Measurements from ENCODE around the gene CIDEB. TPM values are rescaled to one million over a fixed set of nuclear protein-coding genes. Genes with fewer than 3 reads are reported as not detected.
A peak's percentile ranks its signal among the peaks of the same experiment; 100 is the strongest.

Gene CIDEB
- total and polyA plus RNA-seq, 2 donors (not counting 1 experiment from before 2014, with no cell fraction given) = 26.2 to 32.8 TPM

DNA sequence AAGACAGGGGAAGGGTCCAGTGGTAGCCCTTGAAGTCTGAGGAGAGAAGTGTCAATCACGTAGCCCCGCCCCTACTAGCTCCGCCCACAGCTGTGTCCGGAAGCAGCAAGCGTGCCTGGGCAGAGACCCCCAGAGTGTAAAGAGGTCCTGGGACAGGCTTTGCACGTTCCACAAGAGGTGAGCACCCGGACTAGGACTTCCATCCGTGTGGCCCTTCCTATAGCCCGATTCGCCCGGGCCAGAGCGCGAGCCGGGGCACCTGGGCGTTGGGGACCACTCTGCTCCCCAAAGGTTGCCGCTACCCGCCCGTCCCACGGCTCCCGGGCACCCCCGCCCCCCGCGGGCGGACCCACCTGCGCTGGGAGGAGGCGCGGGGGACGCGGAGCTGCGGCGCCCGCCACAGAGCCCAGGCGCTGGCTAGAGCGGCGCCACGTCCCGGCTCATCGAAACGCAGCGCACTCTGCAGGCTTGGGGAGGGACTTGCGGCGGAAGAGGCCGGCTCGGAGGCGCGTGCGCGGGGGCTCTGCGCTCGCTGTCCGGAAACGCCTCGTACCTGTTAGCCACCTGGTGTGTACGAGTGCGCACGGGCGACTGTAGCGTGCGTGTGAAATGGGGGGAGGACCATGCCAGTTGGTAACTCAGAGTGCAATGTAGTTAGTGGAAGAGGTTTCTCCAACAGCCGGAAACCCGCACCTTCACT, 36.5 kb downstream of the CIDEB start, which contains the start of gene RABGGTA:
Gene RABGGTA (minus strand): TSS at position 464 of the 700 bp plus-strand sequence. CDS start 482 bp downstream, outside the sequence.
- TF ChIP-seq, protein P1, sequence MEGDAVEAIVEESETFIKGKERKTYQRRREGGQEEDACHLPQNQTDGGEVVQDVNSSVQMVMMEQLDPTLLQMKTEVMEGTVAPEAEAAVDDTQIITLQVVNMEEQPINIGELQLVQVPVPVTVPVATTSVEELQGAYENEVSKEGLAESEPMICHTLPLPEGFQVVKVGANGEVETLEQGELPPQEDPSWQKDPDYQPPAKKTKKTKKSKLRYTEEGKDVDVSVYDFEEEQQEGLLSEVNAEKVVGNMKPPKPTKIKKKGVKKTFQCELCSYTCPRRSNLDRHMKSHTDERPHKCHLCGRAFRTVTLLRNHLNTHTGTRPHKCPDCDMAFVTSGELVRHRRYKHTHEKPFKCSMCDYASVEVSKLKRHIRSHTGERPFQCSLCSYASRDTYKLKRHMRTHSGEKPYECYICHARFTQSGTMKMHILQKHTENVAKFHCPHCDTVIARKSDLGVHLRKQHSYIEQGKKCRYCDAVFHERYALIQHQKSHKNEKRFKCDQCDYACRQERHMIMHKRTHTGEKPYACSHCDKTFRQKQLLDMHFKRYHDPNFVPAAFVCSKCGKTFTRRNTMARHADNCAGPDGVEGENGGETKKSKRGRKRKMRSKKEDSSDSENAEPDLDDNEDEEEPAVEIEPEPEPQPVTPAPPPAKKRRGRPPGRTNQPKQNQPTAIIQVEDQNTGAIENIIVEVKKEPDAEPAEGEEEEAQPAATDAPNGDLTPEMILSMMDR (IDR thresholded peaks at IDR 0.05) = peak; percentile 75
- no peak for TF ChIP-seq EZH2 (IDR thresholded peaks at IDR 0.05; ENCODE audit: borderline replicate concordance, insufficient read depth, low read depth, low read length, poor library complexity, severe bottlenecking)
- Mint-ChIP-seq H3K4me1 (peaks cover 48% of the 10 kb centered on the region), H3K27me3 (no peaks in the 10 kb centered on the region), H3K27ac (peak within 1 kb of the TSS; percentile 94), H3K9me3 (ENCODE audit: insufficient read depth) (no peaks in the 10 kb centered on the region), H3K4me3 (peak within 1 kb of the TSS; percentile 94)
- H3K36me3 ChIP-seq (replicated peaks in 1 of 2; ENCODE audit: control extremely low read depth in 1 of 2, control insufficient read depth in 1 of 2, extremely low read depth in 1 of 2, insufficient read depth in 2 of 2, low read length in 1 of 2) = peaks cover 0 to 30% of the 10 kb centered on the region in 2 experiments
- peak within 1 kb of the TSS; percentile 90 for H3K9ac ChIP-seq (ENCODE audit: low read length)
- H3K4me1 ChIP-seq (ENCODE audit: control insufficient read depth in 2 of 2, insufficient read depth in 2 of 2, low read length in 2 of 2) = peaks cover 32 to 39% of the 10 kb centered on the region in 2 donors
- no peaks in the 10 kb centered on the region for H4K20me1 ChIP-seq (ENCODE audit: control insufficient read depth, insufficient read depth, low read length, poor library complexity, severe bottlenecking)
- no peaks in the 10 kb centered on the region for H3K27me3 ChIP-seq (replicated peaks in 1 of 4; ENCODE audit: control extremely low read depth in 1 of 4, control insufficient read depth in 3 of 4, insufficient read depth in 4 of 4, low read length in 3 of 4)
- ChIA-PET CTCF (interaction anchor here (1.0 to 4.2 kb wide), 22 partner anchors 8 to 179 kb away, joined by 3 to 40 read pairs (median 4); partner anchors contain the start of genes CHMP4A, CIDEB, IRF9 and LTB4R), POLR2A (interaction anchor here (0.6 to 2.9 kb wide), 19 partner anchors 9 to 711 kb away, joined by 3 to 51 read pairs (median 5); partner anchors contain the start of genes CBLN3, DCAF11, DHRS1 and EMC9)
- WGBS (ENCODE audit: insufficient coverage) = under 1% methylated on average over 59 of the region's 61 CpGs
- H3K4me3 ChIP-seq (ENCODE audit: control extremely low read depth in 1 of 5, extremely low read depth in 1 of 5, insufficient read depth in 1 of 5, low read depth in 2 of 5, low read length in 4 of 5) = peak within 1 kb of the TSS; percentile 45 to 96 (median 93)
- H3K4me2 ChIP-seq (replicated peaks; ENCODE audit: low read depth, low read length, poor library complexity, severe bottlenecking) = peak within 1 kb of the TSS; percentile 86
- DNase-seq = peak; percentile 98
- H3K79me2 ChIP-seq (ENCODE audit: control insufficient read depth, insufficient read depth, low read length) = peaks cover 20% of the 10 kb centered on the region
- ATAC-seq (ENCODE audit: low read depth) = peak; percentile 87
- H3K27ac ChIP-seq (ENCODE audit: low read length in 2 of 2) = peak within 1 kb of the TSS; percentile 93 to 97
- intact Hi-C loops (cut with micrococcal nuclease) = loop anchor here (1.0 to 10.0 kb wide), 12 partner anchors 8 to 160 kb away; partner anchors contain the start of genes CHMP4A, DCAF11, EMC9 and GMPR2
- H3K9me3 ChIP-seq (ENCODE audit: control extremely low read depth in 1 of 3, control insufficient read depth in 2 of 3, insufficient read depth in 1 of 3, low read length in 2 of 3) = no peaks in the 10 kb centered on the region
- peak within 1 kb of the TSS; percentile 79 for H2AFZ ChIP-seq (ENCODE audit: insufficient read depth, low read depth, low read length, poor library complexity, severe bottlenecking)

Measured in B cell (primary cell).